Liver (tissue), 3 donors: ENCODE measurements around the gene ENGASE.

Source experiments
- ATF3 ChIP-seq: IDR thresholded peaks from 2 replicates; pipeline ENCODE4 v1.6.1; 2016; ENCODE audit warnings: antibody characterized with exemption
- CTCF ChIP-seq: fragments of 150-350 bp; IDR thresholded peaks from 2 replicates; pipeline ENCODE4 v1.5.1; 2017; ENCODE audit warnings: improper control_type of control experiment, low read depth, low read length; ENCODE audit not compliant: missing input control
- GABPA ChIP-seq, 2 donors: IDR thresholded peaks in 1 of 2; conservative IDR thresholded peaks in 1 of 2; 2 replicates each; pipeline ENCODE4 v1.6.1; 2016; ENCODE audit warnings: antibody characterized with exemption in 2 of 2, mild to moderate bottlenecking in 1 of 2, moderate library complexity in 1 of 2
- REST ChIP-seq: IDR thresholded peaks from 2 replicates; pipeline ENCODE4 v1.6.1; 2016; ENCODE audit warnings: antibody characterized with exemption, mild to moderate bottlenecking
- donor health status: healthy.
- donor health status: healthy.

GRCh38 chr17:79080761-79081290 is 6.2 kb downstream of the ENGASE start:
- TF ChIP-seq CTCF (no peak), REST (no peak), GABPA (IDR thresholded peaks at IDR 0.05 in 1 of 2, conservative IDR thresholded peaks at IDR 0.05 in 1 of 2) (no peak), ATF3 (no peak)
